WERI-Rb-1 (cell line): ENCODE measurements around the gene DAND5.

Source experiments
- DNase-seq: peaks from one replicate; pipeline ENCODE4 v3.0.0-alpha.2; 2020
- H3K27ac ChIP-seq: fragments of 250-450 bp; sonication (Bioruptor Pico); 2 replicates; pipeline ENCODE4 v1.5.1; 2020; ENCODE audit warnings: mild to moderate bottlenecking, moderate library complexity
- H3K27me3 ChIP-seq: fragments of 250-450 bp; sonication (Bioruptor Pico); 2 replicates; pipeline ENCODE4 v1.5.1; 2021; ENCODE audit warnings: mild to moderate bottlenecking, low read depth, moderate library complexity; ENCODE audit not compliant: insufficient read depth, severe bottlenecking
- H3K36me3 ChIP-seq: fragments of 250-450 bp; sonication (Bioruptor Pico); 2 replicates; pipeline ENCODE4 v1.5.1; 2020; ENCODE audit warnings: mild to moderate bottlenecking, moderate library complexity
- H3K4me3 ChIP-seq: 2 replicates; pipeline ENCODE4 v1.5.1; 2011; ENCODE audit warnings: low read depth, mild to moderate bottlenecking, control low read depth, low read length
- H3K9me3 ChIP-seq: fragments of 250-450 bp; sonication (Bioruptor Pico); 2 replicates; pipeline ENCODE4 v1.5.1; 2021; ENCODE audit warnings: mild to moderate bottlenecking, moderate library complexity; ENCODE audit not compliant: severe bottlenecking
- CTCF ChIP-seq: IDR thresholded peaks from 2 replicates; pipeline ENCODE4 v1.5.1; 2011; ENCODE audit warnings: low read depth, mild to moderate bottlenecking, control low read depth, inconsistent platforms, low read length

DAND5 gene, protein sequence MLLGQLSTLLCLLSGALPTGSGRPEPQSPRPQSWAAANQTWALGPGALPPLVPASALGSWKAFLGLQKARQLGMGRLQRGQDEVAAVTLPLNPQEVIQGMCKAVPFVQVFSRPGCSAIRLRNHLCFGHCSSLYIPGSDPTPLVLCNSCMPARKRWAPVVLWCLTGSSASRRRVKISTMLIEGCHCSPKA

GRCh38 chr19:12969292-12969988, at the start of gene DAND5:
Gene DAND5 (plus strand): TSS chr19:12969576. CDS start chr19:12969661, 85 bp downstream.
- Histone ChIP-seq H3K4me3 (no peak within 1 kb of the TSS), H3K36me3 (no peaks in the 10 kb centered on the region; the same call in 1 of the 2 replicates), H3K27ac (peak within 1 kb of the TSS; percentile 47), H3K9me3 (no peaks in the 10 kb centered on the region), H3K27me3 (no peaks in the 10 kb centered on the region)
- peak; percentile 53 for DNase-seq
- TF ChIP-seq CTCF: no peak

- H3K9me3 ChIP-seq: no peaks in the 10 kb centered on the region
- peaks cover 43% of the 10 kb centered on the region for H3K36me3 ChIP-seq
- no peak for DNase-seq
- no peak for TF ChIP-seq CTCF
- no peak overlapping the region for H3K27ac ChIP-seq
- H3K4me3 ChIP-seq: no peak overlapping the region
- H3K27me3 ChIP-seq: no peaks in the 10 kb centered on the region
Measured at GRCh38 chr19:12921047-12921446, 48.3 kb upstream of the DAND5 start.

GRCh38 chr19:12922959-12923358, 46.4 kb upstream of the DAND5 start:
- no peaks in the 10 kb centered on the region for H3K9me3 ChIP-seq
- no peaks in the 10 kb centered on the region for H3K27me3 ChIP-seq
- peaks cover 58% of the 10 kb centered on the region for H3K36me3 ChIP-seq
- H3K27ac ChIP-seq: no peak overlapping the region
- H3K4me3 ChIP-seq: no peak overlapping the region
- no peak for DNase-seq
- no peak for TF ChIP-seq CTCF

- no peaks in the 10 kb centered on the region for H3K27me3 ChIP-seq
- no peak overlapping the region for H3K4me3 ChIP-seq
- H3K36me3 ChIP-seq: peaks cover 74% of the 10 kb centered on the region
- no peak overlapping the region for H3K27ac ChIP-seq
- TF ChIP-seq CTCF: no peak
- DNase-seq: no peak
- no peaks in the 10 kb centered on the region for H3K9me3 ChIP-seq
Measured at GRCh38 chr19:12924621-12925310, 44.6 kb upstream of the DAND5 start.

DNA sequence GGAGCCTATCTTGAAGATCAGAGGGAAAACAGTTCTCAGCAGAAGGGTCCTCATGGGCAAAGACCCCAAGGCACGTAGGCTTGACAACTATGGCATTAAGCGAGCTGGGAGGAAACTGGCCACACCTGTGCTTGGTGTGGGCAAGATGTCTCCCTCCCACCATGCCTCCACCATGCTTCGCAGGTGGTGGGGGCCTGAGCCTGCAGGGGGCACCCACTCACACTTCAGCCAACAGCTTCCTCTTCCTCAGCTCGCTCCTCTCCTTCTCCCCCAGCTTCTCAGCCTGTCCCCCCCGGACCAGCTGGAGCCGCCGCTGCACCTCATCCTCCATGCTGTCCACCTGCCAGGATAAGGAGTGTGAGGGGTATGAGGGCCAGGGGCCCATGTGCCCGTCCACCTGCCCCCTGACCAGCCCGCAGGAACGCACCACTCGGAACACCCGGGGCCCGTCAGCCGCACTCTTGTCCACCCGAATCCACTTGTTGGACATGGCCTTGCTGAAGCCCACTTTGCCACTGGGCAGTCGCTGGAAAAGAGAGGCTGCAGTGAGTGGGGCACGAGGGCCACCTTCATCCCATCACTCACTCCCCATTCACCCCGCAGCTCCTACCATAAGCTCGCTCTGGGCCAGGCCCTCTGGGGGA, 39.3 kb upstream of the DAND5 start:
- no peak for DNase-seq
- Histone ChIP-seq H3K9me3 (no peaks in the 10 kb centered on the region), H3K27me3 (no peaks in the 10 kb centered on the region), H3K4me3 (no peak overlapping the region), H3K36me3 (peaks cover 56% of the 10 kb centered on the region), H3K27ac (no peak overlapping the region)
- TF ChIP-seq CTCF: 0 out of 2 replicates have a peak, but pooled peaks have one; percentile 18
